SK-N-SH (cell line): Measurements from ENCODE around the gene CD19. TPM values are rescaled to one million over a fixed set of nuclear protein-coding genes. Genes with fewer than 3 reads are reported as not detected.

Source experiments
- CTCF ChIA-PET: fragments of 300-600, 350-600 bp; formaldehyde crosslinking; extraction: SDS; loops from one replicate; lab custom pipeline; 2021; lab: Yijun Ruan, JAX
- POLR2A ChIA-PET: fragments of 350-600 bp; sonication (Branson Sonifier 250); formaldehyde crosslinking; extraction: SDS; loops from one replicate; lab custom pipeline; 2020; ENCODE audit warnings: antibody characterized with exemption, inconsistent platforms; lab: Yijun Ruan, JAX
- DNase-seq: peaks from one replicate; pipeline ENCODE4 v3.0.0; 2012
- H2AFZ ChIP-seq: fragments of 200-600 bp; sonication (generic); 2 replicates; pipeline ENCODE4 v1.8.1; 2016; ENCODE audit warnings: antibody characterized with exemption, mild to moderate bottlenecking, low read depth
- H3F3A ChIP-seq: fragments of 200-600 bp; sonication (generic); replicated peaks from 2 replicates; pipeline ENCODE3; 2016; ENCODE audit warnings: antibody characterized with exemption, mild to moderate bottlenecking; ENCODE audit not compliant: insufficient read depth
- H3K27ac ChIP-seq, 2 experiments: fragments of 200-500 bp in 1 of 2; fragments of 200-600 bp in 1 of 2; sonication (Bioruptor generic) in 1 of 2; sonication (generic), shearing (Covaris generic) in 1 of 2; 2 replicates each; pipeline versions ENCODE4 v1.5.1 to v1.6.1; 2014 to 2016; ENCODE audit warnings: low read depth in 2 of 2, inconsistent platforms in 1 of 2, low read length in 1 of 2, mild to moderate bottlenecking in 1 of 2, mixed read lengths in 1 of 2
- H3K27me3 ChIP-seq: fragments of 200-600 bp; sonication (generic), shearing (Covaris generic); 2 replicates; pipeline ENCODE4 v1.6.1; 2016; ENCODE audit warnings: mixed run types; ENCODE audit not compliant: insufficient read depth
- H3K36me3 ChIP-seq, 2 experiments: fragments of 200-500 bp in 1 of 2; fragments of 200-600 bp in 1 of 2; sonication (Bioruptor generic) in 1 of 2; sonication (generic) in 1 of 2; replicated peaks in 1 of 2; 2 replicates each; pipeline versions ENCODE3 to v1.5.1; 2014 to 2016; ENCODE audit warnings: low read length in 1 of 2, mild to moderate bottlenecking in 1 of 2; ENCODE audit not compliant: insufficient read depth in 2 of 2, control insufficient read depth in 1 of 2
- H3K4me1 ChIP-seq, 2 experiments: fragments of 200-500 bp in 1 of 2; fragments of 200-600 bp in 1 of 2; sonication (Bioruptor generic) in 1 of 2; sonication (generic), shearing (Covaris generic) in 1 of 2; 2 replicates each; pipeline versions ENCODE4 v1.5.1 to v1.6.1; 2014 to 2016; ENCODE audit warnings: low read depth in 1 of 2, low read length in 1 of 2, mixed run types in 1 of 2; ENCODE audit not compliant: insufficient read depth in 2 of 2, control insufficient read depth in 1 of 2
- H3K4me2 ChIP-seq: fragments of 200-600 bp; sonication (generic), shearing (Covaris generic); 2 replicates; pipeline ENCODE4 v1.6.1; 2017; ENCODE audit warnings: mixed run types
- H3K4me3 ChIP-seq, 2 experiments: fragments of 200-500 bp in 1 of 2; fragments of 200-600 bp in 1 of 2; sonication (Bioruptor generic) in 1 of 2; sonication (generic), shearing (Covaris generic) in 1 of 2; 2 replicates each; pipeline versions ENCODE4 v1.5.1 to v1.8.1; 2014 to 2016; ENCODE audit warnings: low read depth in 2 of 2, inconsistent platforms in 1 of 2, low read length in 1 of 2, mild to moderate bottlenecking in 1 of 2, mixed read lengths in 1 of 2, moderate library complexity in 1 of 2
- H3K79me2 ChIP-seq: fragments of 200-600 bp; sonication (generic); 2 replicates; pipeline ENCODE4 v1.8.1; 2017; ENCODE audit warnings: mild to moderate bottlenecking; ENCODE audit not compliant: insufficient read depth
- H3K9ac ChIP-seq: fragments of 200-600 bp; sonication (generic); 2 replicates; pipeline ENCODE4 v1.6.1; 2017; ENCODE audit warnings: mixed run types
- H3K9me2 ChIP-seq: fragments of 200-600 bp; sonication (generic); 2 replicates; pipeline ENCODE4 v1.6.1; 2017; ENCODE audit warnings: mixed run types
- H3K9me3 ChIP-seq: fragments of 200-600 bp; sonication (generic); 2 replicates; pipeline ENCODE4 v1.6.1; 2017; ENCODE audit warnings: mixed run types, mild to moderate bottlenecking, moderate library complexity
- H4K20me1 ChIP-seq: fragments of 200-600 bp; sonication (generic); 2 replicates; pipeline ENCODE4 v1.6.1; 2017; ENCODE audit warnings: mild to moderate bottlenecking, mixed run types; ENCODE audit not compliant: insufficient read depth
- GATA2 ChIP-seq: sonication (generic); formaldehyde crosslinking; IDR thresholded peaks from 2 replicates; pipeline ENCODE4 v1.5.0; 2020; ENCODE audit warnings: mild to moderate bottlenecking, missing genetic modification reagents
- NFIC ChIP-seq: IDR thresholded peaks from 2 replicates; pipeline ENCODE4 v1.4.0; 2012; ENCODE audit warnings: borderline replicate concordance
- RFX5 ChIP-seq: IDR thresholded peaks from 2 replicates; pipeline ENCODE4 v1.6.1; 2012; ENCODE audit warnings: mild to moderate bottlenecking, improper control_type of control experiment, low read length
- SMC3 ChIP-seq: IDR thresholded peaks from 2 replicates; pipeline ENCODE4 v1.6.1; 2012; ENCODE audit warnings: low read depth, low read length, improper control_type of control experiment
- TCF12 ChIP-seq: IDR thresholded peaks from 2 replicates; pipeline ENCODE4 v1.4.0; 2012
- TEAD4 ChIP-seq: IDR thresholded peaks from 2 replicates; pipeline ENCODE4 v1.4.0; 2012; ENCODE audit warnings: mild to moderate bottlenecking, borderline replicate concordance; ENCODE audit not compliant: insufficient read depth
- WGBS: methylation state at CpG from one replicate; pipeline ENCODE4 v1.1.6; 2017; ENCODE audit warnings: low lambda C conversion rate; 5-methylcytosine and 5-hydroxymethylcytosine counted together
- polyA plus RNA-seq, 3 experiments: library from polyadenylated mRNA; depleted of rRNA; stranded (reverse); fragments of >200 nt; gene quantifications; 2 replicates each; pipeline ENCODE4 v1.2.3, GENCODE V29; 2012
- TF ChIP-seq, protein P1 (sequence below): IDR thresholded peaks from 2 replicates; pipeline ENCODE4 v1.4.0; 2012; ENCODE audit warnings: low read depth, borderline replicate concordance
- TF ChIP-seq, protein P2 (sequence below): IDR thresholded peaks from 2 replicates; pipeline ENCODE4; 2012
- TF ChIP-seq, protein P3 (sequence below): fragments of 150-350 bp; IDR thresholded peaks from 2 replicates; pipeline ENCODE4 v1.6.1; 2017; ENCODE audit warnings: antibody characterized with exemption, low read length, low read depth, borderline replicate concordance

The CD19 gene
- polyA plus RNA-seq, 1 of the 3 experiments (the other 2 are of a cell fraction) = not detected

DNA sequence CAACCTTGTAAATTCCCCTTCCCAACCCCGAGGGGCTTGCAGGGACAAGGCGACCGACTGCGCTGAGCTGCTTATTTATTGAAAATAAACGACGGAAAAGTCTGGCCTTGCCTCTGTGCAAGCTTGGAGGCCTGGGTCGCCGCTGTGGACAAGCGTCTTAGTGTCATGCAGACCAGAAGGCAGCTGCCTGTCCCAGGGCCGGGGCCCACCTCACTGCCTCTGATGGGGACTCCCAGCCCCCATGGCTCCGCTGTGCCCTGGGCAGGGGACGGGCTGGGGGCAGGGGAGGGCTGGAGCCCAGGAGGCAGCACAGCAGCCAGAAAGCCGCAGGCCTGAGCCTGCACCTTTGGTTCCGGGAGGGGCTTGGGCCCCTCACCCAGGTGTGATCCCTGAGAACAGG, 27.4 kb upstream of the CD19 start:
- Histone ChIP-seq H3K4me3 (no peak overlapping the region), H3K36me3 (peaks cover 6% of the 10 kb centered on the region in 2 experiments), H3K4me2 (no peak overlapping the region), H2AFZ (no peak overlapping the region), H3K4me1 (no peaks in the 10 kb centered on the region), H4K20me1 (no peaks in the 10 kb centered on the region), H3F3A (no peaks in the 10 kb centered on the region), H3K79me2 (no peaks in the 10 kb centered on the region), H3K9me3 (no peaks in the 10 kb centered on the region), H3K27me3 (no peaks in the 10 kb centered on the region), H3K27ac (no peak overlapping the region), H3K9me2 (no peaks in the 10 kb centered on the region), H3K9ac (no peak overlapping the region)
- 93% methylated on average over 10 of the region's 14 CpGs for WGBS
- ChIA-PET POLR2A (no interaction called here), CTCF (no interaction called here)
- DNase-seq = no peak
- TF ChIP-seq NFIC (no peak), GATA2 (CRISPR knock-in tag) (no peak), SMC3 (no peak)
- TF ChIP-seq, protein P1, sequence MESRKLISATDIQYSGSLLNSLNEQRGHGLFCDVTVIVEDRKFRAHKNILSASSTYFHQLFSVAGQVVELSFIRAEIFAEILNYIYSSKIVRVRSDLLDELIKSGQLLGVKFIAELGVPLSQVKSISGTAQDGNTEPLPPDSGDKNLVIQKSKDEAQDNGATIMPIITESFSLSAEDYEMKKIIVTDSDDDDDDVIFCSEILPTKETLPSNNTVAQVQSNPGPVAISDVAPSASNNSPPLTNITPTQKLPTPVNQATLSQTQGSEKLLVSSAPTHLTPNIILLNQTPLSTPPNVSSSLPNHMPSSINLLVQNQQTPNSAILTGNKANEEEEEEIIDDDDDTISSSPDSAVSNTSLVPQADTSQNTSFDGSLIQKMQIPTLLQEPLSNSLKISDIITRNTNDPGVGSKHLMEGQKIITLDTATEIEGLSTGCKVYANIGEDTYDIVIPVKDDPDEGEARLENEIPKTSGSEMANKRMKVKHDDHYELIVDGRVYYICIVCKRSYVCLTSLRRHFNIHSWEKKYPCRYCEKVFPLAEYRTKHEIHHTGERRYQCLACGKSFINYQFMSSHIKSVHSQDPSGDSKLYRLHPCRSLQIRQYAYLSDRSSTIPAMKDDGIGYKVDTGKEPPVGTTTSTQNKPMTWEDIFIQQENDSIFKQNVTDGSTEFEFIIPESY = no peak

DNA sequence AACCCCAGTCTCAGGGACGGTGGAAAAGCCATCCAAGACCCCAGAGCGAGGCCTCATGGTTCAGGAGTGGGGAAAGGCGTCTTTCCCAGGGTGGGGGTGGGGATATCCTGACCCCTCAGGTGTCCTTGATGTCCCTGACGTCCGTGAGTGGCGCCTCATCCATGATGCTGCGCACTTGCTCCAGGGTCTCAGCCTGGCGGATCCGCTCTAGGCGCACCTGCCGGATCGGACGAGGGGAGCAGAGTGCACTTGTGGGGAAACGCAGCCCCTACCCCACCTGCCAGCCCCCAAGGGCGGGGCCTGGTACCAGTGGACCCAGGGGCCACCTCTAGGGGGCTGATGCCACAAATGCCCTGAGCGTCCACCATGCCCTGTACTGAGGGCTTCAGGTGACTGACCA, 26.9 kb upstream of the CD19 start:
- CTCF ChIA-PET = no interaction called here
- Histone ChIP-seq H3K79me2 (no peaks in the 10 kb centered on the region), H2AFZ (no peak overlapping the region), H3K4me2 (no peak overlapping the region), H3K27ac (no peak overlapping the region), H3K9ac (no peak overlapping the region), H3K4me1 (no peaks in the 10 kb centered on the region), H3F3A (no peaks in the 10 kb centered on the region), H3K9me3 (no peaks in the 10 kb centered on the region), H3K9me2 (no peaks in the 10 kb centered on the region), H3K36me3 (peaks cover 6% of the 10 kb centered on the region in 2 experiments), H3K27me3 (no peaks in the 10 kb centered on the region), H4K20me1 (no peaks in the 10 kb centered on the region), H3K4me3 (no peak overlapping the region)
- POLR2A ChIA-PET = interaction anchor here (0.9 kb wide), 1 partner anchor 26 kb away, joined by 3 read pairs; the partner anchor contains the start of gene ATP2A1
- no peak for TF ChIP-seq TCF12
- TF ChIP-seq, protein P2, sequence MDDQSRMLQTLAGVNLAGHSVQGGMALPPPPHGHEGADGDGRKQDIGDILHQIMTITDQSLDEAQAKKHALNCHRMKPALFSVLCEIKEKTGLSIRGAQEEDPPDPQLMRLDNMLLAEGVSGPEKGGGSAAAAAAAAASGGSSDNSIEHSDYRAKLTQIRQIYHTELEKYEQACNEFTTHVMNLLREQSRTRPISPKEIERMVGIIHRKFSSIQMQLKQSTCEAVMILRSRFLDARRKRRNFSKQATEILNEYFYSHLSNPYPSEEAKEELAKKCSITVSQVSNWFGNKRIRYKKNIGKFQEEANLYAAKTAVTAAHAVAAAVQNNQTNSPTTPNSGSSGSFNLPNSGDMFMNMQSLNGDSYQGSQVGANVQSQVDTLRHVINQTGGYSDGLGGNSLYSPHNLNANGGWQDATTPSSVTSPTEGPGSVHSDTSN = no peak
- TF ChIP-seq NFIC = no peak
- no peak for TF ChIP-seq TEAD4
- no peak for TF ChIP-seq RFX5
- TF ChIP-seq, protein P3, sequence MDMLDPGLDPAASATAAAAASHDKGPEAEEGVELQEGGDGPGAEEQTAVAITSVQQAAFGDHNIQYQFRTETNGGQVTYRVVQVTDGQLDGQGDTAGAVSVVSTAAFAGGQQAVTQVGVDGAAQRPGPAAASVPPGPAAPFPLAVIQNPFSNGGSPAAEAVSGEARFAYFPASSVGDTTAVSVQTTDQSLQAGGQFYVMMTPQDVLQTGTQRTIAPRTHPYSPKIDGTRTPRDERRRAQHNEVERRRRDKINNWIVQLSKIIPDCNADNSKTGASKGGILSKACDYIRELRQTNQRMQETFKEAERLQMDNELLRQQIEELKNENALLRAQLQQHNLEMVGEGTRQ = no peak
- no peak for DNase-seq
- WGBS = 98% methylated on average over 10 of the region's 16 CpGs
